ENCODE measurements around the gene NFS1. TPM values are rescaled to one million over a fixed set of nuclear protein-coding genes. Genes with fewer than 3 reads are reported as not detected.

Gene NFS1
- total and polyA plus RNA-seq, 2 of the 4 experiments (the other 2 are of a cell fraction): 16.5 to 35.6 TPM

- DNase-seq: no peak
- CTCF ChIA-PET: no interaction called here
- 100% methylated on average over 1 of the region's 4 CpGs; no CpG with 5 or more reads in 1 of the 2 experiments for WGBS, 2 experiments (ENCODE audit: extremely low coverage in 2 of 2, insufficient read length in 1 of 2)
Observed at GRCh38 chr20:35653893-35654292, 45.3 kb downstream of the NFS1 start.

More at GRCh38 chr20:35653893-35654292, 45.3 kb downstream of the NFS1 start:
- Histone ChIP-seq H3K4me1 (ENCODE audit: control insufficient read depth, insufficient read depth, low read length) (peaks cover 9% of the 10 kb centered on the region), H3K9ac (ENCODE audit: low read depth, low read length) (no peak overlapping the region), H3K27ac (ENCODE audit: insufficient read depth, low read length) (no peak overlapping the region), H3K27me3 (ENCODE audit: control insufficient read depth, insufficient read depth, low read length) (no peaks in the 10 kb centered on the region), H4K20me1 (ENCODE audit: insufficient read depth, low read length) (peaks cover 91% of the 10 kb centered on the region), H3K4ac (ENCODE audit: low read depth, low read length) (no peak overlapping the region), H4K5ac (ENCODE audit: low read depth, low read length) (no peak overlapping the region), H2BK15ac (ENCODE audit: low read depth, low read length) (no peak overlapping the region), H2AK5ac (ENCODE audit: low read depth, low read length) (no peak overlapping the region), H3K56ac (ENCODE audit: extremely low read depth, insufficient read depth, low read length) (no peak overlapping the region), H3K4me2 (ENCODE audit: low read depth, low read length) (no peak overlapping the region), H3K9me1 (ENCODE audit: insufficient read depth, low read length) (peaks cover 16% of the 10 kb centered on the region), H2BK5ac (ENCODE audit: low read depth, low read length, poor library complexity, severe bottlenecking) (no peak overlapping the region), H3K23ac (ENCODE audit: low read depth, low read length) (no peak overlapping the region), H2AK9ac (replicated peaks; ENCODE audit: low read depth, low read length, poor library complexity) (no peak overlapping the region), H4K91ac (ENCODE audit: insufficient read depth, low read depth, low read length) (no peak overlapping the region), H2AFZ (replicated peaks; ENCODE audit: low read length, poor library complexity) (no peak overlapping the region), H3K18ac (ENCODE audit: low read depth, low read length) (no peak overlapping the region), H3K14ac (replicated peaks; ENCODE audit: low read depth, low read length) (no peak overlapping the region), H3K4me3 (ENCODE audit: insufficient read depth, low read depth, low read length) (no peak overlapping the region), H3K79me1 (ENCODE audit: low read depth in 1 of 2, low read length in 2 of 2) (peaks cover 25 to 69% of the 10 kb centered on the region in 2 experiments), H2BK20ac (ENCODE audit: low read depth, low read length) (no peak overlapping the region), H4K8ac (ENCODE audit: low read depth in 2 of 2, low read length in 2 of 2) (no peak overlapping the region), H3K9me3 (ENCODE audit: control insufficient read depth, insufficient read depth, low read length) (no peaks in the 10 kb centered on the region), H3K36me3 (ENCODE audit: control insufficient read depth, insufficient read depth, low read length) (peaks cover 23% of the 10 kb centered on the region), H2BK120ac (ENCODE audit: low read depth, low read length) (no peak overlapping the region)
- intact Hi-C loops (cut with micrococcal nuclease) (no loop called here), in situ Hi-C loops (cut with MboI; ENCODE audit: low sequenced_read_pairs) (no loop called here), dilution Hi-C loops (cut with HindIII; ENCODE audit: low sequenced_read_pairs, unreplicated experiment) (no loop called here)
- TF ChIP-seq SMC3 (IDR thresholded peaks at IDR 0.05; ENCODE audit: low read depth, low read length) (no peak), POLR2A (IDR thresholded peaks at IDR 0.05; ENCODE audit: low read depth, low read length) (no peak), MAFK (IDR thresholded peaks at IDR 0.05; ENCODE audit: low read depth, low read length) (no peak), BHLHE40 (IDR thresholded peaks at IDR 0.05; ENCODE audit: low read depth, low read length) (no peak), FOS (IDR thresholded peaks at IDR 0.05; ENCODE audit: low read depth, low read length) (no peak), CEBPB (IDR thresholded peaks at IDR 0.05; ENCODE audit: low read depth, low read length) (no peak), MAZ (IDR thresholded peaks at IDR 0.05; ENCODE audit: borderline replicate concordance, low read depth, low read length) (no peak), ELK1 (IDR thresholded peaks at IDR 0.05; ENCODE audit: borderline replicate concordance, low read depth, low read length) (no peak), RFX5 (IDR thresholded peaks at IDR 0.05; ENCODE audit: low read depth, low read length) (no peak), RAD21 (IDR thresholded peaks at IDR 0.05; ENCODE audit: low read length) (no peak), CHD1 (IDR thresholded peaks at IDR 0.05; ENCODE audit: low read depth, low read length) (no peak)
- TSS peak; percentile 35 for BruUV-seq (replicated peaks)
- POLR2A ChIA-PET (ENCODE audit: unreplicated experiment): no interaction called here
- ATAC-seq (ENCODE audit: low read depth): no peak
